Smooth muscle cell (in vitro differentiated cells): ENCODE measurements around the gene SNRNP48. TPM values are rescaled to one million over a fixed set of nuclear protein-coding genes. Genes with fewer than 3 reads are reported as not detected.

Experiments used
- DNase-seq: peaks from one replicate; lab custom pipeline; 2025; ENCODE audit not compliant: unreplicated experiment; lab: John Stamatoyannopoulos, UW
- H2AFZ ChIP-seq: fragments of 200-600 bp; sonication (generic); 2 replicates; pipeline ENCODE4 v1.6.0; 2016; ENCODE audit warnings: antibody characterized with exemption, low read depth, mild to moderate bottlenecking
- H3F3A ChIP-seq: fragments of 200-600 bp; sonication (generic); 2 replicates; pipeline ENCODE4 v1.6.0; 2017; ENCODE audit warnings: antibody characterized with exemption, low read depth
- H3K27ac ChIP-seq: fragments of 200-600 bp; sonication (generic); 2 replicates; pipeline ENCODE4 v1.5.1; 2016; ENCODE audit warnings: low read depth, mild to moderate bottlenecking
- H3K27me3 ChIP-seq: fragments of 200-600 bp; sonication (generic); 2 replicates; pipeline ENCODE4 v1.6.1; 2016; ENCODE audit warnings: low read depth, mild to moderate bottlenecking
- H3K36me3 ChIP-seq: fragments of 200-600 bp; sonication (generic); 2 replicates; pipeline ENCODE4 v1.5.1; 2016; ENCODE audit warnings: low read depth
- H3K4me1 ChIP-seq: fragments of 200-600 bp; sonication (generic); 2 replicates; pipeline ENCODE4 v1.5.1; 2016; ENCODE audit warnings: low read depth
- H3K4me2 ChIP-seq: fragments of 200-600 bp; sonication (generic); 2 replicates; pipeline ENCODE4 v1.6.0; 2016; ENCODE audit warnings: mild to moderate bottlenecking
- H3K4me3 ChIP-seq: fragments of 200-600 bp; sonication (generic); 2 replicates; pipeline ENCODE4 v1.5.1; 2016; ENCODE audit warnings: mild to moderate bottlenecking
- H3K79me2 ChIP-seq: fragments of 200-600 bp; sonication (generic); 2 replicates; pipeline ENCODE4 v1.6.0; 2016; ENCODE audit warnings: low read depth, mild to moderate bottlenecking
- H3K9ac ChIP-seq: fragments of 200-600 bp; sonication (generic); 2 replicates; pipeline ENCODE4 v1.6.0; 2016; ENCODE audit warnings: low read depth
- H3K9me3 ChIP-seq: fragments of 200-600 bp; sonication (generic); replicated peaks from 2 replicates; pipeline ENCODE4 v1.5.1; 2016; ENCODE audit warnings: low read depth
- H4K20me1 ChIP-seq: fragments of 200-600 bp; sonication (generic); 2 replicates; pipeline ENCODE4 v1.6.0; 2016; ENCODE audit warnings: low read depth
- WGBS: methylation state at CpG from one replicate; pipeline ENCODE4 v1.1.7; 2016; ENCODE audit warnings: low lambda C conversion rate; 5-methylcytosine and 5-hydroxymethylcytosine counted together
- polyA plus RNA-seq: library from polyadenylated mRNA; unstranded; fragments of >200 nt; fragmentation: Nextera tagmentation; extraction: Ambion mirVana; gene quantifications from 2 replicates; pipeline ENCODE4 v1.2.1, GENCODE V29; 2016
- total RNA-seq: library from RNA; depleted of rRNA; stranded (reverse); fragments of >200 nt; gene quantifications from 2 replicates; pipeline ENCODE4 v1.2.3, GENCODE V29; 2014
- TF ChIP-seq, protein P1 (sequence below): fragments of 200-600 bp; sonication (generic); IDR thresholded peaks from 2 replicates; pipeline ENCODE4 v1.5.1; 2017; ENCODE audit warnings: borderline replicate concordance, mild to moderate bottlenecking, antibody characterized with exemption; ENCODE audit not compliant: insufficient read depth, poor library complexity, severe bottlenecking

The SNRNP48 gene
- total and polyA plus RNA-seq, 2 experiments from 2014 or later, result 3.2 to 11.0 TPM

DNA sequence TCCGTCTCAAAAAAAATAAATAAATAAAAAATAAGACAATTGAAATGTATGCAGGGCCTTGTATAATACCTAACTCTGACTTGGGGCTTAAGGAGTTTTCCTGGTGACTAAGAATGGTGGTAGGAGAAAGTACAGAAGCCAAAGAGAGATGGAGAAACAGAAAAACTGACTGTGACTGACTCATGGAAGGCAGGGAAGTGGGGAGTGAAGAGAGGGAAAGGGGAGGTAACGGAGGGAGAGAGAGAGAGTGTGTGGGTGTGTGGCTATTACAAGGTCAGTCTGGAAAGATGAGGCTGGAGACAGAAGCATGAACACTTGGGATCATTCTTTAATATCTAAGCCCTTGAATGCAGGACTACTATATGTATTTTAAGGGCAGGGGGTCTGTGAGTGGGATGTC, 38.5 kb downstream of the SNRNP48 start:
- no peak overlapping the region for H3K9ac ChIP-seq
- no peak overlapping the region for H3K4me2 ChIP-seq
- H3K36me3 ChIP-seq, result no peaks in the 10 kb centered on the region
- 64% methylated on average over 2 of the region's 2 CpGs for WGBS
- no peaks in the 10 kb centered on the region for H3F3A ChIP-seq
- H4K20me1 ChIP-seq, result no peaks in the 10 kb centered on the region
- no peak overlapping the region for H2AFZ ChIP-seq
- H3K4me1 ChIP-seq, result peaks cover 9% of the 10 kb centered on the region
- no peaks in the 10 kb centered on the region for H3K27me3 ChIP-seq
- H3K9me3 ChIP-seq, result no peaks in the 10 kb centered on the region
- H3K79me2 ChIP-seq, result no peaks in the 10 kb centered on the region
- no peak for DNase-seq
- TF ChIP-seq, protein P1, sequence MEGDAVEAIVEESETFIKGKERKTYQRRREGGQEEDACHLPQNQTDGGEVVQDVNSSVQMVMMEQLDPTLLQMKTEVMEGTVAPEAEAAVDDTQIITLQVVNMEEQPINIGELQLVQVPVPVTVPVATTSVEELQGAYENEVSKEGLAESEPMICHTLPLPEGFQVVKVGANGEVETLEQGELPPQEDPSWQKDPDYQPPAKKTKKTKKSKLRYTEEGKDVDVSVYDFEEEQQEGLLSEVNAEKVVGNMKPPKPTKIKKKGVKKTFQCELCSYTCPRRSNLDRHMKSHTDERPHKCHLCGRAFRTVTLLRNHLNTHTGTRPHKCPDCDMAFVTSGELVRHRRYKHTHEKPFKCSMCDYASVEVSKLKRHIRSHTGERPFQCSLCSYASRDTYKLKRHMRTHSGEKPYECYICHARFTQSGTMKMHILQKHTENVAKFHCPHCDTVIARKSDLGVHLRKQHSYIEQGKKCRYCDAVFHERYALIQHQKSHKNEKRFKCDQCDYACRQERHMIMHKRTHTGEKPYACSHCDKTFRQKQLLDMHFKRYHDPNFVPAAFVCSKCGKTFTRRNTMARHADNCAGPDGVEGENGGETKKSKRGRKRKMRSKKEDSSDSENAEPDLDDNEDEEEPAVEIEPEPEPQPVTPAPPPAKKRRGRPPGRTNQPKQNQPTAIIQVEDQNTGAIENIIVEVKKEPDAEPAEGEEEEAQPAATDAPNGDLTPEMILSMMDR, result no peak
- no peak overlapping the region for H3K4me3 ChIP-seq
- H3K27ac ChIP-seq, result no peak overlapping the region

DNA sequence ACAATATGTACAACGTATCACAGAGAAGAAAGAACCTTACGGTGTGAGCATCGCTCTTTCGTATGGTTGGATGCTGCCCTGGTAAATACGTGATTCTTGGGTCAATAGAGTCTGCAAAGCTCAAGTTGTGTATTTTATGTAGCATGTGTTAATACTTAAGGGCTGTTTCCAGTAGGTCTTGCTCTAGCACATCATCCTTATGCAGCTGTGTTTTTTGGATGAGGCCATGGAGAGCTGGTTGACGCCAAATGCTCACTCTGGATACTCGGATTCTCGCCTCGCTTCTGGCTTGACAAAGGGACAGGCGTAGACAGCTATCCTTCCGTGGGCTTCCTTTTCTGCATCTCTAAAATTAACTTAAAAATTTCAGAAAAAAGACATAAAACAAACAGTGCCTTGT, 38.9 kb downstream of the SNRNP48 start:
- Histone ChIP-seq H2AFZ (no peak overlapping the region), H3K4me2 (no peak overlapping the region), H3K27ac (no peak overlapping the region), H3K27me3 (no peaks in the 10 kb centered on the region), H3K9ac (no peak overlapping the region), H4K20me1 (no peaks in the 10 kb centered on the region), H3K4me1 (peaks cover 9% of the 10 kb centered on the region), H3K79me2 (no peaks in the 10 kb centered on the region), H3K36me3 (no peaks in the 10 kb centered on the region), H3K4me3 (no peak overlapping the region), H3K9me3 (no peaks in the 10 kb centered on the region), H3F3A (no peaks in the 10 kb centered on the region)
- 96% methylated on average over 11 of the region's 11 CpGs for WGBS
- TF ChIP-seq, protein P1, result no peak
- DNase-seq, result no peak

DNA sequence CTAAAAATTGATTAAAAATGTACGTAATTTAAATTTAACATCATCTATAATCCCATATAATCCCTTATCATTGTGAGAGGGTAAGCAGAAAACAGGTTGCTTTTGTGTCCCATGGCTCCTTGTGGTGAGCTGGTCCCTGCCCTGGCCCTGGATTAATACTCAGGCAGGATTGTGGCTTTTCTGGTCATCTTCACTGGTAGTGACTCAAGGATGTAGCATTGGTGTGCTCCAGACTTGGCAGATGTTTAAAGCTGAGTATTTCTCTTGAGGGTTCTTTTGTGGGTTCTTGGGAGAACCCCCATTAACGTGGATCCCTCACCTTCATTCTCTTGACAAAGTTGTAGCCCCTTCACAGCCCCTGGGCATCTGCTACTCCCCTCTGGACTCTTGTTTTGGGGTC, 39.3 kb downstream of the SNRNP48 start:
- Histone ChIP-seq H3K4me2 (no peak overlapping the region), H4K20me1 (no peaks in the 10 kb centered on the region), H3K36me3 (no peaks in the 10 kb centered on the region), H2AFZ (no peak overlapping the region), H3K9me3 (no peaks in the 10 kb centered on the region), H3K4me1 (peaks cover 9% of the 10 kb centered on the region), H3K9ac (no peak overlapping the region), H3K27ac (no peak overlapping the region), H3K27me3 (no peaks in the 10 kb centered on the region), H3F3A (no peaks in the 10 kb centered on the region), H3K4me3 (no peak overlapping the region), H3K79me2 (no peaks in the 10 kb centered on the region)
- TF ChIP-seq, protein P1, result no peak
- no peak for DNase-seq
- WGBS, result 70% methylated on average over 2 of the region's 2 CpGs

DNA sequence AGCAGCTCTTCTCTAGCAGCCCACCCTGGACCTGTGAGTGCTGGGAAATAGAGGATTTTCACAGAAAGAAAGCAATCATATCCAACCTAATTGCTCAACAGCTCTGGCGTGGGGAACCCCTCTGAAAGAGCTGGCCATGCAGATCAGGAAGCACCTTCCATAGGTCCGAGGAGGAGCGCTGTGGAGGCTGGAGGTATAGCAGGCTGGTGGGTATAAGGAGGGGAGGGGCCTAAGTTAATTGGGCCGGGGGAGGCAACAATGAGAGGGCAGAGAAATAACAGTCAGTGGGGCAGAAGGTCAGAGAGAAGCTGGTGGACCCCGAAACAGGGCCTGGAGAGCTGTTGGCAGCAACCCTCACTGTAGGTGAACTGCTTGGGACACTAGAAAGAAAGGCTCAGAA, 40.8 kb downstream of the SNRNP48 start:
- H3K4me1 ChIP-seq, result no peaks in the 10 kb centered on the region
- WGBS, result 82% methylated on average over 5 of the region's 5 CpGs
- no peak overlapping the region for H3K9ac ChIP-seq
- H3K27ac ChIP-seq, result no peak overlapping the region
- no peak overlapping the region for H3K4me2 ChIP-seq
- no peak overlapping the region for H3K4me3 ChIP-seq
- H3K36me3 ChIP-seq, result no peaks in the 10 kb centered on the region
- no peaks in the 10 kb centered on the region for H4K20me1 ChIP-seq
- no peak for DNase-seq
- TF ChIP-seq, protein P1, result no peak
- H2AFZ ChIP-seq, result no peak overlapping the region
- no peaks in the 10 kb centered on the region for H3K9me3 ChIP-seq
- H3K79me2 ChIP-seq, result no peaks in the 10 kb centered on the region
- H3F3A ChIP-seq, result no peaks in the 10 kb centered on the region
- no peaks in the 10 kb centered on the region for H3K27me3 ChIP-seq
